ENCODE data around the gene MYLK4. TPM values are rescaled to one million over a fixed set of nuclear protein-coding genes. Genes with fewer than 3 reads are reported as not detected.

MYLK4 gene
- total and polyA plus RNA-seq, 2 of the 13 experiments (the other 11 are each of a cell fraction or from before 2014, with no cell fraction given): 0.26 to 0.29 TPM

DNA sequence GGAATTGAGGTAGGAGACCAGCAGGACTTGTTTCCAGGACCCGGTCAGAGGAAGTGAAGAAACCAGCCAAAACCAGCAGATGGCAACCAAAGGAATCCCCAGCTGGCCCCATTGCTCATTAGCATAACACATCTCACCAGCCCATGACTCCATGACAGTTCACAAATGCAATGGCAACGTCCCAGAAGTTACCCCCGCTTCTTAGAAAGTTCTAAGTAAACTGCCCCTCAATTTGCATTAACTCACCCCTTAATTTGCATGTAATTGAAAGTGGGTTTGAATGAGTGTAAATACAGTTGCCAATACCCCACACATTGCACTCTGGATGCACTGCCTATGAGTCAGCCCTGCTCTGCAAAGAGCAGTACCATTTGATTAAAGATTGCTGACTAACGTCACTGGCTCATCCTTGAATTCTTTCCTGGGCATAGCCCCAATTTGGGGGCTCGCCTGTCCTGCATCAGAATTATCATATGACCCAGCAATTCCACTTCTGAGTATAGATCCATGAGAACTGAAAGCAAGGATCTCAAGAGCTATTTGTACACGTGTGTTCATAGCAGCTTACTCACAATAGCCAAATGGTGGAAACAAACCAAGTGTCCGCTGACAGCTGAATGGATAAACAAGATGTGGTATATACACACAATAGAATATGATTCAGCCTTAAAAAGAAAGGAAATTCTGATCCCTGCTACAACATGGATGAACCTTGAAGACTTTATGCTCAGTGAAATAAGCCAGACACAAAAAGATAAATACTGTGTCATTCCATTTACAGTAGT, 36.4 kb downstream of the MYLK4 start (continued):
- TF ChIP-seq, protein P1, sequence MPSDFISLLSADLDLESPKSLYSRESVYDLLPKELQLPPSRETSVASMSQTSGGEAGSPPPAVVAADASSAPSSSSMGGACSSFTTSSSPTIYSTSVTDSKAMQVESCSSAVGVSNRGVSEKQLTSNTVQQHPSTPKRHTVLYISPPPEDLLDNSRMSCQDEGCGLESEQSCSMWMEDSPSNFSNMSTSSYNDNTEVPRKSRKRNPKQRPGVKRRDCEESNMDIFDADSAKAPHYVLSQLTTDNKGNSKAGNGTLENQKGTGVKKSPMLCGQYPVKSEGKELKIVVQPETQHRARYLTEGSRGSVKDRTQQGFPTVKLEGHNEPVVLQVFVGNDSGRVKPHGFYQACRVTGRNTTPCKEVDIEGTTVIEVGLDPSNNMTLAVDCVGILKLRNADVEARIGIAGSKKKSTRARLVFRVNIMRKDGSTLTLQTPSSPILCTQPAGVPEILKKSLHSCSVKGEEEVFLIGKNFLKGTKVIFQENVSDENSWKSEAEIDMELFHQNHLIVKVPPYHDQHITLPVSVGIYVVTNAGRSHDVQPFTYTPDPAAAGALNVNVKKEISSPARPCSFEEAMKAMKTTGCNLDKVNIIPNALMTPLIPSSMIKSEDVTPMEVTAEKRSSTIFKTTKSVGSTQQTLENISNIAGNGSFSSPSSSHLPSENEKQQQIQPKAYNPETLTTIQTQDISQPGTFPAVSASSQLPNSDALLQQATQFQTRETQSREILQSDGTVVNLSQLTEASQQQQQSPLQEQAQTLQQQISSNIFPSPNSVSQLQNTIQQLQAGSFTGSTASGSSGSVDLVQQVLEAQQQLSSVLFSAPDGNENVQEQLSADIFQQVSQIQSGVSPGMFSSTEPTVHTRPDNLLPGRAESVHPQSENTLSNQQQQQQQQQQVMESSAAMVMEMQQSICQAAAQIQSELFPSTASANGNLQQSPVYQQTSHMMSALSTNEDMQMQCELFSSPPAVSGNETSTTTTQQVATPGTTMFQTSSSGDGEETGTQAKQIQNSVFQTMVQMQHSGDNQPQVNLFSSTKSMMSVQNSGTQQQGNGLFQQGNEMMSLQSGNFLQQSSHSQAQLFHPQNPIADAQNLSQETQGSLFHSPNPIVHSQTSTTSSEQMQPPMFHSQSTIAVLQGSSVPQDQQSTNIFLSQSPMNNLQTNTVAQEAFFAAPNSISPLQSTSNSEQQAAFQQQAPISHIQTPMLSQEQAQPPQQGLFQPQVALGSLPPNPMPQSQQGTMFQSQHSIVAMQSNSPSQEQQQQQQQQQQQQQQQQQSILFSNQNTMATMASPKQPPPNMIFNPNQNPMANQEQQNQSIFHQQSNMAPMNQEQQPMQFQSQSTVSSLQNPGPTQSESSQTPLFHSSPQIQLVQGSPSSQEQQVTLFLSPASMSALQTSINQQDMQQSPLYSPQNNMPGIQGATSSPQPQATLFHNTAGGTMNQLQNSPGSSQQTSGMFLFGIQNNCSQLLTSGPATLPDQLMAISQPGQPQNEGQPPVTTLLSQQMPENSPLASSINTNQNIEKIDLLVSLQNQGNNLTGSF (CRISPR knock-in tag; IDR thresholded peaks at IDR 0.05): no peak
- no peak for TF ChIP-seq ZNF781 (CRISPR knock-in tag; IDR thresholded peaks at IDR 0.05; ENCODE audit: borderline replicate concordance, not compliant biosample characterization)
- TF ChIP-seq HDAC2 (CRISPR knock-in tag; IDR thresholded peaks at IDR 0.05): no peak
- TF ChIP-seq ZNF547 (CRISPR knock-in tag; IDR thresholded peaks at IDR 0.05): no peak
- TF ChIP-seq HMGA1 (CRISPR knock-in tag; conservative IDR thresholded peaks at IDR 0.05): no peak
- TF ChIP-seq MED1 (CRISPR knock-in tag; IDR thresholded peaks at IDR 0.05): no peak

DNA sequence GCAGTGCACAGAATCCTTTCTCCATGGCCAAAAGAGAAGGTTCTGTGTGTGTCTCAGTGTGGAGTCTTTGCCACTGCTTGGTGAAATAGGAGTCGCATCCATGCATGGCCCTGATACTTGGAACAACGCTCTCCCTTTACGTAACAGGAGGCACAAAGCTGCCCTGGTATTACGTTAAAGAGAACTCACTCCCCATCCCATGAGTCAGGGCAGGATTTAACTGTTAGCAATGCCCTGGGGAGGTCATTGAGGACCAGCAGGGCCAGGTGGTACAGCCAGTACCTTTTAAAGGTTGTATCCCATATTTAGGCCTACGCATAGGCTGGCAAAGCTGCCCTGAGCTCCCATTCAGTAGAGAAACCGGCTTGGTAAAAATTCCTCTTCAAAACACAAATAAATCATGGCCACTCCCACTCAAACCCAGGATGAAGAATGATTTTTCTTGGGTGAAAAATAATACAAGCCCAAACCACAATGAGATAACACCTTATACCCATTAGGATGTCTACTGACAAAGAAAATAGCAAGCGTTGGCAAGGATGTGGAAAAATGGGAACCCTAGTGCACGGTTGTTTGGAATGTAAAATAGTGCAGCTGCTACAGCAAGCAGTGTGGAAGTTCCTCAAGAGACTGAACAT, 37.1 kb downstream of the MYLK4 start:
- no peak overlapping the region for H3K27ac ChIP-seq (ENCODE audit: extremely low read length, insufficient read depth, low read length)
- intact Hi-C loops (cut with micrococcal nuclease; ENCODE audit: unreplicated experiment) (no loop called here), in situ Hi-C loops (cut with HindIII; ENCODE audit: extremely low pct_ligation_motif_present, low pct_unique_long_range_greater_than_20kb) (no loop called here)
- FAIRE-seq (no peak), ATAC-seq (no peak), DNase-seq (ENCODE audit: low spot score) (no peak)
- CTCF ChIA-PET (ENCODE audit: low intra/inter-chr PET ratio, low total read pairs): no interaction called here
- no peak overlapping the region for H2AFZ ChIP-seq (ENCODE audit: low read length)
- POLR2A ChIA-PET: no interaction called here
- no peaks in the 10 kb centered on the region; a peak in 1 of 5 replicates for H3K27me3 ChIP-seq (ENCODE audit: control insufficient read depth in 1 of 2, insufficient read depth in 2 of 2, low read length in 2 of 2)
- no peaks in the 10 kb centered on the region for H3K79me2 ChIP-seq (ENCODE audit: insufficient read depth, low read length)
- peaks cover 14% of the 10 kb centered on the region for H3K4me1 ChIP-seq (ENCODE audit: insufficient read depth, low read length)
- peaks cover 12% of the 10 kb centered on the region for H3K9me3 ChIP-seq (ENCODE audit: low read length)
- no peaks in the 10 kb centered on the region for H4K20me1 ChIP-seq (ENCODE audit: insufficient read depth, low read length)
- no peaks in the 10 kb centered on the region for H3K36me3 ChIP-seq (replicated peaks in 1 of 2; ENCODE audit: control insufficient read depth in 1 of 2, insufficient read depth in 2 of 2, low read length in 2 of 2)
- no TSS peak for BruUV-seq (replicated peaks)
- H3K4me3 ChIP-seq (replicated peaks in 1 of 3; ENCODE audit: insufficient read depth in 1 of 3, low read depth in 2 of 3, low read length in 3 of 3): no peak overlapping the region
- no peak overlapping the region for H3K9ac ChIP-seq (ENCODE audit: insufficient read depth, low read depth, low read length)
- H3K4me2 ChIP-seq (ENCODE audit: low read depth, low read length): no peak overlapping the region
- 77% methylated on average over 8 of the region's 8 CpGs for WGBS (ENCODE audit: low lambda C conversion rate)
- TF ChIP-seq CHD2 (IDR thresholded peaks at IDR 0.05; ENCODE audit: low read depth, low read length) (no peak), ZNF709 (CRISPR knock-in tag; IDR thresholded peaks at IDR 0.05) (no peak), ZNF432 (CRISPR knock-in tag; IDR thresholded peaks at IDR 0.05; ENCODE audit: borderline replicate concordance) (no peak), ZNF235 (CRISPR knock-in tag; IDR thresholded peaks at IDR 0.05; ENCODE audit: borderline replicate concordance) (no peak), CBX1 (IDR thresholded peaks at IDR 0.05; ENCODE audit: low read depth) (no peak), SRY (CRISPR knock-in tag; IDR thresholded peaks at IDR 0.05) (no peak), RELA (CRISPR knock-in tag; IDR thresholded peaks at IDR 0.05) (no peak), ZNF891 (CRISPR knock-in tag; IDR thresholded peaks at IDR 0.05) (no peak), U2AF2 (IDR thresholded peaks at IDR 0.05; ENCODE audit: low read depth, low read length) (no peak), MAF1 (CRISPR knock-in tag; IDR thresholded peaks at IDR 0.05; ENCODE audit: borderline replicate concordance) (no peak), NFE2L1 (CRISPR knock-in tag; IDR thresholded peaks at IDR 0.05; ENCODE audit: borderline replicate concordance) (no peak), ZNF652 (CRISPR knock-in tag; IDR thresholded peaks at IDR 0.05; ENCODE audit: borderline replicate concordance, low read depth) (no peak)

Data from HepG2 (cell line).